Activated CD8-positive, alpha-beta T cell treated with anti-CD3 and anti-CD28 coated beads for 36 hours (primary cell): ENCODE results near the gene SHH. TPM values are rescaled to one million over a fixed set of nuclear protein-coding genes. Genes with fewer than 3 reads are reported as not detected.

Source experiments
- ATAC-seq: fragments of 200-7000 bp; cut with Tn5 transposase; one replicate; pipeline ENCODE4 v1.10.0; 2021; ENCODE audit warnings: mild to moderate bottlenecking, moderate library complexity
- CTCF ChIA-PET: fragments of 350-600 bp; sonication (Branson Sonifier 250); formaldehyde crosslinking; loops from one replicate; lab custom pipeline; 2021; ENCODE audit warnings: antibody characterized with exemption; lab: Charles Lee
- POLR2A ChIA-PET: fragments of 350-600 bp; sonication (Branson Sonifier 250); formaldehyde crosslinking; loops from one replicate; lab custom pipeline; 2021; ENCODE audit warnings: antibody characterized with exemption; lab: Charles Lee
- DNase-seq: peaks from one replicate; pipeline ENCODE4 v3.0.0-alpha.2; 2020
- H3K27ac Mint-ChIP-seq: one replicate; pipeline ENCODE4 v1.8.0; 2021; ENCODE audit warnings: mild to moderate bottlenecking, mixed read lengths
- H3K27me3 Mint-ChIP-seq: one replicate; pipeline ENCODE4 v1.8.0; 2021; ENCODE audit warnings: mixed read lengths
- H3K36me3 Mint-ChIP-seq: one replicate; pipeline ENCODE4 v1.8.0; 2021; ENCODE audit warnings: low read depth, mixed read lengths
- H3K4me1 Mint-ChIP-seq: one replicate; pipeline ENCODE4 v1.8.0; 2021; ENCODE audit warnings: low read depth, mixed read lengths
- H3K4me3 Mint-ChIP-seq: one replicate; pipeline ENCODE4 v1.8.0; 2021; ENCODE audit warnings: mild to moderate bottlenecking, moderate library complexity, mixed read lengths
- H3K9me3 Mint-ChIP-seq: one replicate; pipeline ENCODE4 v1.8.0; 2021; ENCODE audit warnings: mixed read lengths
- intact Hi-C: fragments of 100-400 bp; cut with micrococcal nuclease; formaldehyde crosslinking; loops from one replicate; pipeline ENCODE4 v1.10.0; 2022
- total RNA-seq, 2 experiments: library from RNA; stranded (reverse); gene quantifications; one replicate each; pipeline ENCODE4 v1.2.3, GENCODE V29; 2021
- TF ChIP-seq, protein P1 (sequence below): fragments of 200-600 bp; IDR thresholded peaks from one replicate; pipeline ENCODE4 v1.8.0; 2022; ENCODE audit warnings: antibody characterized with exemption, mild to moderate bottlenecking

SHH gene
- total RNA-seq, 2 experiments from 2014 or later: not detected

DNA sequence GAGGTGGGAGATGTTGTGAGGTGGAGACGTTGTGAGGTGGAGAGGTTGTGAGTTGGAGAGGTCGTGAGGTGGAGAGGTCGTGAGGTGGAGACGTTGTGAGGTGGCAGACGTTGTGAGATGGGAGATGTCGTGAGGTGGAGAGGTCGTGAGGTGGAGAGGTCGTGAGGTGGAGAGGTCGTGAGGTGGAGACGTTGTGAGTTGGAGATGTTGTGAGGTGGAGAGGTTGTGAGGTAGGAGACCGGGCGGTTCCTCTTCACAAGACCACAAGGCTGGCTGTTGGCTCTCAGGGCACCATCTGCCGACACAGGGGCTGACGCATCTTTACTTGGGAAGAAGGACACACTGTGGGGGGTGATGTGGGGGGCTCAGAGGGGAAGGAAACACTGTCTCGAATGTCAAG, 34.7 kb upstream of the SHH start:
- Mint-ChIP-seq H3K4me3 (no peak overlapping the region), H3K36me3 (no peaks in the 10 kb centered on the region), H3K27me3 (peaks cover 4% of the 10 kb centered on the region), H3K9me3 (no peaks in the 10 kb centered on the region), H3K27ac (no peak overlapping the region), H3K4me1 (no peaks in the 10 kb centered on the region)
- ChIA-PET CTCF (no interaction called here), POLR2A (no interaction called here)
- TF ChIP-seq, protein P1, sequence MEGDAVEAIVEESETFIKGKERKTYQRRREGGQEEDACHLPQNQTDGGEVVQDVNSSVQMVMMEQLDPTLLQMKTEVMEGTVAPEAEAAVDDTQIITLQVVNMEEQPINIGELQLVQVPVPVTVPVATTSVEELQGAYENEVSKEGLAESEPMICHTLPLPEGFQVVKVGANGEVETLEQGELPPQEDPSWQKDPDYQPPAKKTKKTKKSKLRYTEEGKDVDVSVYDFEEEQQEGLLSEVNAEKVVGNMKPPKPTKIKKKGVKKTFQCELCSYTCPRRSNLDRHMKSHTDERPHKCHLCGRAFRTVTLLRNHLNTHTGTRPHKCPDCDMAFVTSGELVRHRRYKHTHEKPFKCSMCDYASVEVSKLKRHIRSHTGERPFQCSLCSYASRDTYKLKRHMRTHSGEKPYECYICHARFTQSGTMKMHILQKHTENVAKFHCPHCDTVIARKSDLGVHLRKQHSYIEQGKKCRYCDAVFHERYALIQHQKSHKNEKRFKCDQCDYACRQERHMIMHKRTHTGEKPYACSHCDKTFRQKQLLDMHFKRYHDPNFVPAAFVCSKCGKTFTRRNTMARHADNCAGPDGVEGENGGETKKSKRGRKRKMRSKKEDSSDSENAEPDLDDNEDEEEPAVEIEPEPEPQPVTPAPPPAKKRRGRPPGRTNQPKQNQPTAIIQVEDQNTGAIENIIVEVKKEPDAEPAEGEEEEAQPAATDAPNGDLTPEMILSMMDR: no peak
- no peak for ATAC-seq
- intact Hi-C loops: no loop called here
- no peak for DNase-seq

DNA sequence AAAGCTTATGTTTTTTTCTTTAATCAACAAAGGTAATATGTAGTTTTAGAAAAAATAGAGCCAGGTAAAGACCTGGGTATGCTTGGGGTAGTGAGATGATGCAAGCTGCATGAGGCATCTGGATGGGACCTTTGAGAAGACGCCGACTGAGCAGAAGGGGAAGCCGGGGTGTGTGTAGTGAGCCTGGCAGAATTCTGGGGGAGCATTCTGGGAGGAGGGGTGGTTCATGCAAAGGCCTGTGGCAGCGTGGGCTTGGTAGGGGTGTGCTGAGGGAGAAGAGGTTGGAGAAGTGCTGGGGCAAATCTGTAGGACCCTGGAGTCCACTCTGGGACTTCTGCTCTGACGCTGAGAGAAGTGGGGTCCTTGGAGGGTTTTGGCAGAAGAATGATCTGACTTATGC, 33.9 kb upstream of the SHH start:
- POLR2A ChIA-PET: no interaction called here
- Mint-ChIP-seq H3K4me3 (no peak overlapping the region), H3K9me3 (no peaks in the 10 kb centered on the region), H3K27me3 (peaks cover 4% of the 10 kb centered on the region), H3K4me1 (no peaks in the 10 kb centered on the region), H3K36me3 (no peaks in the 10 kb centered on the region), H3K27ac (no peak overlapping the region)
- no peak for DNase-seq
- CTCF ChIA-PET: no interaction called here
- no peak for ATAC-seq
- TF ChIP-seq, protein P1: no peak
- intact Hi-C loops: no loop called here

DNA sequence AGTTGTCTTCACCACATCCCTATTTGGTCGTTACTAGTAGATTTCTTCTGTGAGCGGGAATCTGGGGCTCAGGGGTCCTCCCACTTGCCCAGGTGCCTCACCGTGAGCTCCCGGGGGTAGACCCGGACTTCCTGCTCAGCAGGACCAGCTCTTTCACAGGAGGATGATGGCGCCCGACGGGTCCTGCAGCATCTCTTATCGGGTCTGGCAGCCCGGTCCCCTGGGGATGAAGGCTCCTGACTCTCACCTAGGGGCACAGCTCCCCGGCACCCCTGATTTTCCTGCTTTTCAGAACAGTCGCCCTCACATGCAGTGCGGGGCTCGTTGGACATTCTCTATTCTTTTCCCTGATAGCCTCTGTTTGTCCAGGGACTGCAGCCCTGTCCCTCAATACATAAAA, 33.0 kb upstream of the SHH start:
- CTCF ChIA-PET: no interaction called here
- no peak overlapping the region for H3K4me3 Mint-ChIP-seq
- no peak overlapping the region for H3K27ac Mint-ChIP-seq

DNA sequence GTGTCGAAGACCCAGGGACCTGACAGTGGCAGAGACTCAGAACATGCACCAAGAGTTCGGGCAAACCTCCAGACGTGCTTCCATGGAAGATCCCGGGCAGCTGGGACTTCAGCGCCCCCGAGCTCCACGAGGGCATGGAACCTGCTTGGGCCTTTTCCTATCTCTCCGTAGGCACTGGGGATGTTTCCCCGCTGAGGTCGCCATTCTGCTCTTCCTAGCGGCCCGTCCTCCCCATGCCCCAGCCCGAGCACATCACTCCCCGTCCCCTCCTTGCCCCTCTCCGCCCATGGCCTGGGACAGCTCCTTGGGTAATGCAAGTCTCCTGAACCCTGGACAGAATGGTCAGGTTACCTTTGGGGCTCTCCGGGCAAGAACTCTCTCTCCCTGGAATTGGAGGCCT, 32.3 kb upstream of the SHH start:
- Mint-ChIP-seq H3K9me3 (no peaks in the 10 kb centered on the region), H3K27me3 (peaks cover 10% of the 10 kb centered on the region), H3K4me3 (no peak overlapping the region), H3K4me1 (no peaks in the 10 kb centered on the region), H3K27ac (no peak overlapping the region), H3K36me3 (no peaks in the 10 kb centered on the region)
- CTCF ChIA-PET: no interaction called here
- POLR2A ChIA-PET: no interaction called here
- intact Hi-C loops: no loop called here
- TF ChIP-seq, protein P1: no peak
- DNase-seq (no peak), ATAC-seq (no peak)

More for the DNA sequence above, 33.0 kb upstream of the SHH start:
- intact Hi-C loops: no loop called here
- TF ChIP-seq, protein P1: no peak
- POLR2A ChIA-PET: no interaction called here
- Mint-ChIP-seq H3K27me3 (peaks cover 5% of the 10 kb centered on the region), H3K36me3 (no peaks in the 10 kb centered on the region), H3K4me1 (no peaks in the 10 kb centered on the region), H3K9me3 (no peaks in the 10 kb centered on the region)
- ATAC-seq (no peak), DNase-seq (no peak)

DNA sequence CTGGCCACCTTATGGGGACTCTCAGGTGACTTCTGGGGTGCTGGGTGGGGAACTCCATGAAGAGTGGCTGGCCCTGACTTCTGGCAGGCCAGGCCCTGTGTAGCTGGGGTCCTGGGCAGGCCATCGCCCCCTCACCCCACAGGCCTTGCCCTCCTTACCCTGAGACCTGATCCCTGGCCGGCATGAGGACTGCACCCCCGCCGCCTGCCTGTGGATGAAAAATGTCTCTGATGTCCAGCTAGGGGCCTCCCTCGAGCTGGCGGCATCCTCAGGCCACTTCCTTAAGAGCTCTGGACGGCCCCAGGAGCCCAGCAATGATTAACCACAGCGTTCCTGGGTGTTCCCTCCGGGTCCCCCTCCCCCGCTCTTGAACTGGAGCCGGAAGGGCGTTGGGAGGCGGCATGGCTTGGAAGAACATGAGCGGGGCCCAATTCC, 31.8 kb upstream of the SHH start:
- CTCF ChIA-PET: no interaction called here
- Mint-ChIP-seq H3K9me3 (no peaks in the 10 kb centered on the region), H3K4me1 (no peaks in the 10 kb centered on the region), H3K36me3 (no peaks in the 10 kb centered on the region), H3K27ac (no peak overlapping the region), H3K4me3 (no peak overlapping the region), H3K27me3 (peaks cover 11% of the 10 kb centered on the region)
- TF ChIP-seq, protein P1: no peak
- POLR2A ChIA-PET: no interaction called here
- ATAC-seq (no peak), DNase-seq (no peak)
- intact Hi-C loops: no loop called here
